ENCODE data around the gene LRRC4B. TPM values are rescaled to one million over a fixed set of nuclear protein-coding genes. Genes with fewer than 3 reads are reported as not detected.

The LRRC4B gene
- total RNA-seq, 1 donor from 2014 or later = 56.0 TPM

DNA sequence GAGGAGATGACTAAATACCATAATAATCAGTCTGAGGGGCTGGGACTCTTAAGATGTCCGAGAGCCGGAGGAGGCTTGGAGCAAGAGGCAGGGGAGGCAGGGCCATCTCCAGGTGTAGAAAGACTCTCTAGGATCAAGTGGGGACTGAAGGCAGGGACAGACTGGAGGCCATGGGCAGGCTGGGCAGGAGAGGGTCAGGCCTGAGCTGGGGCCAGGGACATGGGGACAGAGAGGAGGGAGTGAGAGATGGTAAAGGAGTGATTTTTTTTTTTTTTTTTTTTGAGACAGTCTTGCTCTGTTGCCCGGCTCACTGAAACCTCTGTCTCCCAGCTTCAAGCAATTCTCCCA is 59.4 kb downstream of the LRRC4B start:
- no peak overlapping the region for H3K4me3 ChIP-seq
- H3K27ac ChIP-seq = no peak overlapping the region
- no peak for DNase-seq (ENCODE audit: low spot score in 2 of 2)
- H3K4me1 ChIP-seq = peaks cover 6% of the 10 kb centered on the region in 2 donors
- H3K9me3 ChIP-seq = no peaks in the 10 kb centered on the region
- H3K36me3 ChIP-seq = peaks cover 0 to 7% of the 10 kb centered on the region in 2 donors
- intact Hi-C loops (cut with DNase I) = no loop called here
- H3K27me3 ChIP-seq = no peaks in the 10 kb centered on the region
- TF ChIP-seq, protein P1, sequence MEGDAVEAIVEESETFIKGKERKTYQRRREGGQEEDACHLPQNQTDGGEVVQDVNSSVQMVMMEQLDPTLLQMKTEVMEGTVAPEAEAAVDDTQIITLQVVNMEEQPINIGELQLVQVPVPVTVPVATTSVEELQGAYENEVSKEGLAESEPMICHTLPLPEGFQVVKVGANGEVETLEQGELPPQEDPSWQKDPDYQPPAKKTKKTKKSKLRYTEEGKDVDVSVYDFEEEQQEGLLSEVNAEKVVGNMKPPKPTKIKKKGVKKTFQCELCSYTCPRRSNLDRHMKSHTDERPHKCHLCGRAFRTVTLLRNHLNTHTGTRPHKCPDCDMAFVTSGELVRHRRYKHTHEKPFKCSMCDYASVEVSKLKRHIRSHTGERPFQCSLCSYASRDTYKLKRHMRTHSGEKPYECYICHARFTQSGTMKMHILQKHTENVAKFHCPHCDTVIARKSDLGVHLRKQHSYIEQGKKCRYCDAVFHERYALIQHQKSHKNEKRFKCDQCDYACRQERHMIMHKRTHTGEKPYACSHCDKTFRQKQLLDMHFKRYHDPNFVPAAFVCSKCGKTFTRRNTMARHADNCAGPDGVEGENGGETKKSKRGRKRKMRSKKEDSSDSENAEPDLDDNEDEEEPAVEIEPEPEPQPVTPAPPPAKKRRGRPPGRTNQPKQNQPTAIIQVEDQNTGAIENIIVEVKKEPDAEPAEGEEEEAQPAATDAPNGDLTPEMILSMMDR (IDR thresholded peaks at IDR 0.05) = no peak

DNA sequence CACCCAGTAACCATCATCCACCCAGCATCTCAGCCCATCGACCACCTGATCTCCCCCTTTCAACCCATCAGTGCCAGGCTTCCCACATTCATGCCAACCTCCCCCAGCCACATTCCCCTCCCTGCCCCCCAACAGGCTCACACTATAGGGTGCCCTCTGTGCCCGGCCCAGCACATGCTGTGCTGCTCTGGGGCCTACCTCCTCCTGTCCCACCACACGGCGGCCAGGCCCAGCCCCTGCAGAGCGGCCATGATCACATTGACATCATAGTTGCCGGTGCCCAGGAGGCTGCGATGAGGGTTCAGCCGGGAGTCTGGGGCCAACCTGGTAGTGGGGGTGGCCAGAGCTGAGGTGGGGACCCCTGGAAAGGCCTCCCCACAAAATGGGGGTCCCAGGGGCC is 60.9 kb downstream of the LRRC4B start:
- no peak for DNase-seq (ENCODE audit: low spot score in 2 of 2)
- Histone ChIP-seq H3K9me3 (no peaks in the 10 kb centered on the region), H3K27me3 (no peaks in the 10 kb centered on the region), H3K27ac (no peak overlapping the region), H3K4me1 (peaks cover 6% of the 10 kb centered on the region in 2 donors), H3K4me3 (no peak overlapping the region), H3K36me3 (peaks cover 0 to 7% of the 10 kb centered on the region in 2 donors)
- TF ChIP-seq, protein P1 (IDR thresholded peaks at IDR 0.05) = no peak
- intact Hi-C loops (cut with DNase I) = no loop called here

DNA sequence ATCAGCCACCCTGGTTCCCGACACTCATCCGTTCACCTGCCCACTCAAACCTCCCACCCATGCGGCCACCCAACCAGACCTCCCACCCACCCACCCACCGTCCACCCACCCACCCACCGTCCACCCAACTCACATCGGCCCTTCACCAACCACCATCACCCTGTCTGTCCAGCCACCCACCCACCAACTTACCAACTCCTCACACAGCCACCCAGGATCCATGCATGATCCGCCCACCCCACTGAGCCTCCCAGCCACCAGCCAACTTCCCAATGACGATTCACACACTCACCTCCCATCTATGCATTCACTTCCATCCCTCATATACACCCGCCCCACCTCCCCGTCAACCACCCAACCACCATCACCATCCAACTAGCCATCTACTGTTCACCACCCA is 61.5 kb downstream of the LRRC4B start:
- H3K4me3 ChIP-seq = no peak overlapping the region
- no peaks in the 10 kb centered on the region for H3K9me3 ChIP-seq
- H3K27me3 ChIP-seq = no peaks in the 10 kb centered on the region
- peaks cover 0 to 7% of the 10 kb centered on the region in 2 donors for H3K36me3 ChIP-seq
- no peak overlapping the region for H3K27ac ChIP-seq
- TF ChIP-seq, protein P1 (IDR thresholded peaks at IDR 0.05) = no peak
- intact Hi-C loops (cut with DNase I) = no loop called here
- DNase-seq (ENCODE audit: low spot score in 2 of 2) = no peak
- peaks cover 6% of the 10 kb centered on the region in 2 donors for H3K4me1 ChIP-seq

DNA sequence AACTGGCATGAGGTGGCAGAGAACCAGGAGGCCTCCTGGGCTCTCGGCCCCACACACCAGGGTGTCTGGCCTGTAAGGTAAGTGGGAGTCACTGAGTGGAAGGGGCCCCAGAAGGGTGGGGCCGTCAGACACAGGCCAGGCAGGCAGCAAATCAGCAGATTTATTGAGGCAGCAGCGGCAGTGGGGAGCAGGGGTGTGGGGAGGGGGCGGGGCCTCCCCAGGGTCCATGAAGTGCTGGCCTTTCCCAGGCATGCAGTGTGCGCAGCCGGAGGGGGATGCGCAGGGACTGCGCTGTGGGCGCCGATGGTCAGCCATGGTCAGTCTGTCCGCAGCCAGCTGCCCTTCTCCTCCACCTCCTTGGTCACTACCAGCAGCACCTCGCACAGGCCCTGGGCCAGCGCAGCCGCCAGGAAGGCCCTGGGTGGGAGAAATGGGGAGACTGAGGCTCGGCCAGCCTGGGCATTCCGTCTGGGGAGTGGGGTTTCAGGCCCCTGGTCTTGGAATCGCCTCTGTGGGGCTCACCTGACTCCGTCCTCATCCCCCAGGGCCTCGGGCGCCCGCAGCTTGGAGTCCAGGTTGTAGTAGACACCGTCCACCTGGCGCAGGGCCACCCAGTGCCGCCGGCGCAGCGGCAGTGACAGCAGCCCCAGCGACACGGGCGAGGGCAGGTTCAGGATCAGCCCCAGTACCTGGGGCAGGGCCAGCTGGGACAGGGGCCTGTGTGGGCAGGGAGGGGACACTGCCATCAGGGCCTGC is 62.2 kb downstream of the LRRC4B start:
- Histone ChIP-seq H3K4me3 (no peak overlapping the region), H3K27me3 (no peaks in the 10 kb centered on the region), H3K9me3 (no peaks in the 10 kb centered on the region), H3K4me1 (peaks cover 6% of the 10 kb centered on the region in 2 donors), H3K36me3 (peaks cover 0 to 7% of the 10 kb centered on the region in 2 donors), H3K27ac (no peak overlapping the region)
- intact Hi-C loops (cut with DNase I) = no loop called here
- TF ChIP-seq, protein P1 (IDR thresholded peaks at IDR 0.05) = no peak
- no peak for DNase-seq (ENCODE audit: low spot score in 2 of 2)

DNA sequence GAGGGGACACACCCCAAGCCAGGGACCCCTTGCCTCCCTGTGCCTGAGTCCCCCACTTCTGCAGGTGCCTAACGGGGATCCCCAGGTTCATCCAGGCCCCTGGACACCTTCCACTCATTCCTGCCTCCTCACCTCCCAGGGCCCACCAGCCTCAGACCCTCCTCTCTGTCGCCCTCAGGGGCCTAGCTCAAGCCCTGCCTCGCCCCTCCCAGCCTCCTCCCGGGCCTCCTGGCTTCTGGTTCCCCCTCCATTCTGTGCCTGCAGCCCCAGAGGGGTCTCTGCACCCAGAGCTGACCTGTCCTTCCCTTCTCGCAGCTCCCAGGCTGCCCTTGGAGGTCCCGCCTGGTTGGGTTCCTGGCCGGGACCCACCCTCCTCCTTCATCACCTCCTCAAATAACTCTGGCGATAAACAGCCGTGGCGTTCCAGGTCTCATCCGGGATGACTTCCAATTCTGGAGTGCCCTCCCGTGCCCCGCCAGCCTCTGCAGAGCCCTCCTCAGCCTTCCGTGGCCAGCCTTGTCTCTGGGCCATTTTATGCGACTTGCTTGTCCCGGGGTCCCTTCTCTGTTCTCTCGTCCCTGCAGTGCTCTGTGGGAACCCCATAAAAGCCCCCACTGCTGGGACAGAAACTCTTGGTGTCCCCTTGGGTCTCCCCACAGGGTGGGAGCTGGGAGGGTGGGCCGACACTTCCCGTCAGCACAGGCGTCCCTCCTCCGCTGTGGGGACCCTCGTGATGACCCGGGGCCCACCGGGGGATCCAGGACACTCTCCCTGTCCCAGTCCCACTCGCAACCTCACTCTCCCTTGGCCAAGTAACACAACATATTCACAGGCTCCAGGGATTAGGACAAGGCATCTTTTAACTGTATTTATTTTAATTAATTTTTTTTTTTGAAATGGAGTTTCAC is 66.4 kb downstream of the LRRC4B start:
- Histone ChIP-seq H3K27me3 (no peaks in the 10 kb centered on the region), H3K4me1 (no peaks in the 10 kb centered on the region), H3K27ac (no peak overlapping the region), H3K4me3 (no peak overlapping the region), H3K9me3 (no peaks in the 10 kb centered on the region), H3K36me3 (peaks cover 0 to 7% of the 10 kb centered on the region in 2 donors)
- DNase-seq (ENCODE audit: low spot score in 2 of 2) = no peak
- intact Hi-C loops (cut with DNase I) = no loop called here
- TF ChIP-seq, protein P1 (IDR thresholded peaks at IDR 0.05) = no peak
